ENCODE results near the gene C16orf87. TPM values are rescaled to one million over a fixed set of nuclear protein-coding genes. Genes with fewer than 3 reads are reported as not detected.
A peak's percentile ranks its signal among the peaks of the same experiment; 100 is the strongest.

Gene C16orf87
- total RNA-seq, 2 experiments from 2014 or later, result 18.0 to 19.6 TPM

DNA sequence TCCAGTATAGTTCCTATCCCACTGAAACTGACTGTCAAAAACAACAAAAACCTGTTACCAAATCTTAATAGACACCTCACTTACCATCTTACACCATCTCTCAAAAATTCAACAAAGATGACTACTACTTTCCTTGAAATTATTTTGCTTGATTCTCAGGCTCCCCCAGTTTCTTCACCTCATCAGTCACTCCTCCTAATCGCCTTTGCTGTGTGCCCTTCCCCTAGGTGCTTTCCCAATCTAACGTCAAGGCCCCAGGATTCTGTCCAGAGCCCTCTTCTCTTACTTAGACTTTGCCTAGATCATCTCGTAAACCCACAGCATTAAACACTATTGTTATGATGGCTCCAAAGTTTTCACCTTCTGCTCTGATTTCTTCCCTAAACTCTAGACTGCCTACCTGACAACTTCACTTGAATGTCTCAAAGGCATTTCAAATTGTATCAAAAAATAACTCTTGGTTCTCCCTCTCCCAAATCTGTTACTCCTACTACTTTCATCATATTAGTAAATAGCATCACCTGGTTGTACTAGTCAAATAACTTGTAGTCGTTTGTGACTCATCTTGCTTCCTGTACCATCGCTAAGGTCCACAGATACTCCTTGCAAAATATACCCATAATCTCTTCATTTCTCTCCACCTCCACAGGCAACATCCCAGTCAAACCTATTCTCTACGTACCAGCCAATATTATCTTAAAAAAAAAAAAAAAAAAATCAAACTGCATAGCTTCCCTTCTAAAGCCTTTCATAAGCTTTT lies 18.0 kb downstream of the C16orf87 start:
- Mint-ChIP-seq H3K4me3 (no peak overlapping the region), H3K9me3 (peaks cover 13% of the 10 kb centered on the region), H3K27me3 (no peaks in the 10 kb centered on the region), H3K27ac (peak overlapping the region; percentile 46), H3K36me3 (ENCODE audit: low read depth) (peaks cover 56% of the 10 kb centered on the region), H3K4me1 (peaks cover 48% of the 10 kb centered on the region)
- CTCF ChIA-PET, result interaction anchor here (0.6 to 0.7 kb wide), 3 partner anchors 15 to 41 kb away, joined by 3 read pairs; no protein-coding TSS in a partner anchor
- DNase-seq, result no peak
- POLR2A ChIA-PET, result interaction anchor here (0.6 to 1.1 kb wide), 4 partner anchors 9 to 24 kb away, joined by 3 to 4 read pairs (median 3); no protein-coding TSS in a partner anchor

DNA sequence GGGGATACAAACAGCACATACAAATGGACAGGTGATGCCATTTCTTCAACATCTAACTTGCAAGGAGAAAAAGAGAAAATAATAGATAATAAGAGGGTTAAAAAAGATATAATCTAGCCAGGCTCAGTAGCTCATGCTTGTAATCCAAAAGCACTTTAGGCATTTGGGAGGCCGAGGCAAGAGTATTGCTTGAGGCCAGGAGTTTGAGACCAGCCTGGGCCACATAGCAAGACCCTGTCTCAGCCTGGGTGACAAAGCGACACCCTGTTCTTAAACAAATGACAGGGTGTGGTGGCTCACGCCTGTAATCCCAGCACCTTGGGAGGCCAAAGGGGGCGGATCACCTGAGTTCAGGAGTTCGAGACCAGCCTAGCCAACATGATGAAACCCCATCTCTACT lies 19.3 kb downstream of the C16orf87 start:
- H3K36me3 Mint-ChIP-seq (ENCODE audit: low read depth), result peaks cover 57% of the 10 kb centered on the region
- no peak overlapping the region for H3K4me3 Mint-ChIP-seq
- POLR2A ChIA-PET, result interaction anchor here (1.4 kb wide), 1 partner anchor 9 kb away, joined by 3 read pairs; no protein-coding TSS in a partner anchor
- no peak for DNase-seq
- H3K27me3 Mint-ChIP-seq, result no peaks in the 10 kb centered on the region
- H3K4me1 Mint-ChIP-seq, result peaks cover 47% of the 10 kb centered on the region
- H3K27ac Mint-ChIP-seq, result no peak overlapping the region
- CTCF ChIA-PET, result interaction anchor here (1.0 kb wide), 1 partner anchor 11 kb away, joined by 3 read pairs; no protein-coding TSS in a partner anchor
- H3K9me3 Mint-ChIP-seq, result peaks cover 13% of the 10 kb centered on the region

DNA sequence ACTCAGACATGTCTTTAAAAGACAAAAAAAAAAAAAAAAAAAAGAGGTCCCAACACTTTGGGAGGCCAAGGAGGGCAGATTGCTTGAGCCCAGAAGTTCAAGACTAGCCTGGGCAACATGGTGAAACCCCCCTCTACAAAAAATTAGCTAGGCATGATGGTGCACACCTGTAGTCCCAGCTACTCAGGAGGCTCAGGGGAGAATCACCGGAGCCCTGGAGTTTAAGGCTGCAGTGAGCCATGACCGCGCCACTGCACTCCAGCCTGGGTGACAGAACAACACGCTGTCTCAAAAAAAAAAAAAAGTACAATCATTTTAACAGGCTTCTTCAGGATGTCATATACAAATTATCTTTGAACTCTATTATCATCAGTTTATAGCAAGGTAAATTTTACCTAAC lies 22.0 kb downstream of the C16orf87 start:
- no peak for DNase-seq
- POLR2A ChIA-PET, result interaction anchor here (1.8 kb wide), 1 partner anchor 119 kb away, joined by 5 read pairs; the partner anchor contains the start of gene ORC6
- Mint-ChIP-seq H3K36me3 (ENCODE audit: low read depth) (peaks cover 47% of the 10 kb centered on the region), H3K4me3 (no peak overlapping the region), H3K4me1 (peaks cover 28% of the 10 kb centered on the region), H3K9me3 (peaks cover 4% of the 10 kb centered on the region), H3K27me3 (no peaks in the 10 kb centered on the region), H3K27ac (no peak overlapping the region)
- CTCF ChIA-PET, result no interaction called here

DNA sequence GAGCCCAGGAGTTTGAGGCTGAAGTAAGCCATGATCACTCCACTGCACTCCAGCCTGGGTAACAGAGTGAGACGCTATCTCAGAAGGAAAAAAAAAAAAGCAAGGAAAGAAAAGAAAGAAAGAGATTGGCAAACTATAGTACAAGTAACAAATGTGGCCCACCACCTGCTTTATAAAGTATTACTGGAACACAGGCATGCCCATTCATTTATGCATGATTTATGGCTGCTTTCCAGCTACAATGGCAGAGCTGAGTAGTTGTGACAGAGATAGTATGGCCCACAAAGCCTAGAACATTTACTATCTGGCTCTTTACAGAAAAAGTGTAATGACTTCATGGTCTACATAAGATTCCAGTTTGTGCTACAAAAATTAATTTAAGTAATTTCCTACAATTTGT lies 23.6 kb downstream of the C16orf87 start:
- Mint-ChIP-seq H3K36me3 (ENCODE audit: low read depth) (peaks cover 42% of the 10 kb centered on the region), H3K27me3 (no peaks in the 10 kb centered on the region), H3K27ac (no peak overlapping the region), H3K4me1 (peaks cover 25% of the 10 kb centered on the region), H3K4me3 (no peak overlapping the region), H3K9me3 (no peaks in the 10 kb centered on the region)
- no peak for DNase-seq
- CTCF ChIA-PET, result interaction anchor here (0.8 kb wide), 1 partner anchor 10 kb away, joined by 3 read pairs; no protein-coding TSS in a partner anchor
- POLR2A ChIA-PET, result interaction anchor here (0.8 to 1.8 kb wide), 2 partner anchors 80 to 117 kb away, joined by 3 to 5 read pairs; partner anchors contain the start of gene ORC6

DNA sequence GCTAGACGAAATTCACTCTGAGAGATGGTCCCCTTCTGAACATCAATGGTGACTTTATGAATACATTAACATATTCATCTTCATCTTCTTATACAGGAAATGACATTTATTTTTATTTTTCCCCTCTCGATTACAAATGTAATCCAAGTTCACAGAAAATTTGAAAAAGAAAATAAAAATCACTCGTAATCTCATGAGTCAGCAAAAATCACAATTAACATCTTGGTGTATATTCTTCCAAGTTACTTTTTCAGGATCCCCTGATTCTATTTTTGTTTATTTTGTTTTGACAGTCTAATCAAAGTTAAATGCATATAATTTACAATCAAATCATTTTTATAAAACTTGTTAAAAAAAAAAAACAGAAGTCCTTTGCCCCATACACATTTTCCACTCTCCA lies 27.6 kb downstream of the C16orf87 start:
- Mint-ChIP-seq H3K4me1 (peaks cover 23% of the 10 kb centered on the region), H3K9me3 (no peaks in the 10 kb centered on the region), H3K27ac (no peak overlapping the region), H3K36me3 (ENCODE audit: low read depth) (peaks cover 44% of the 10 kb centered on the region), H3K27me3 (no peaks in the 10 kb centered on the region), H3K4me3 (no peak overlapping the region)
- CTCF ChIA-PET, result no interaction called here
- POLR2A ChIA-PET, result no interaction called here
- no peak for DNase-seq

- no peak overlapping the region for H3K4me3 Mint-ChIP-seq
- no peaks in the 10 kb centered on the region for H3K27me3 Mint-ChIP-seq
- H3K9me3 Mint-ChIP-seq, result peaks cover 4% of the 10 kb centered on the region
- peaks cover 41% of the 10 kb centered on the region for H3K36me3 Mint-ChIP-seq (ENCODE audit: low read depth)
- H3K4me1 Mint-ChIP-seq, result peaks cover 18% of the 10 kb centered on the region
- ChIA-PET CTCF (interaction anchor here (0.6 to 2.7 kb wide), 11 partner anchors 10 to 129 kb away, joined by 3 to 25 read pairs (median 4); no protein-coding TSS in a partner anchor), POLR2A (interaction anchor here (1.1 to 1.5 kb wide), 2 partner anchors 19 to 29 kb away, joined by 3 to 5 read pairs; partner anchors contain the start of gene C16orf87)
- H3K27ac Mint-ChIP-seq, result no peak overlapping the region
- DNase-seq, result no peak
Observed at GRCh38 chr16:46801428-46802049, 29.4 kb downstream of the C16orf87 start.

- ChIA-PET CTCF (interaction anchor here (0.9 to 2.7 kb wide), 11 partner anchors 10 to 130 kb away, joined by 3 to 25 read pairs (median 4); no protein-coding TSS in a partner anchor), POLR2A (interaction anchor here (1.1 to 1.5 kb wide), 2 partner anchors 20 to 31 kb away, joined by 3 to 5 read pairs; partner anchors contain the start of gene C16orf87)
- peaks cover 42% of the 10 kb centered on the region for H3K36me3 Mint-ChIP-seq (ENCODE audit: low read depth)
- no peaks in the 10 kb centered on the region for H3K27me3 Mint-ChIP-seq
- H3K9me3 Mint-ChIP-seq, result peaks cover 9% of the 10 kb centered on the region
- no peak overlapping the region for H3K4me3 Mint-ChIP-seq
- H3K4me1 Mint-ChIP-seq, result peaks cover 18% of the 10 kb centered on the region
- H3K27ac Mint-ChIP-seq, result no peak overlapping the region
- DNase-seq, result no peak
Observed at GRCh38 chr16:46800494-46800893, 30.5 kb downstream of the C16orf87 start.

- Mint-ChIP-seq H3K4me3 (no peak overlapping the region), H3K27me3 (no peaks in the 10 kb centered on the region), H3K27ac (no peak overlapping the region), H3K9me3 (peaks cover 24% of the 10 kb centered on the region), H3K4me1 (peaks cover 3% of the 10 kb centered on the region), H3K36me3 (ENCODE audit: low read depth) (peaks cover 40% of the 10 kb centered on the region)
- POLR2A ChIA-PET, result no interaction called here
- CTCF ChIA-PET, result no interaction called here
- DNase-seq, result no peak
Observed at GRCh38 chr16:46797501-46797900, 33.5 kb downstream of the C16orf87 start.

DNA sequence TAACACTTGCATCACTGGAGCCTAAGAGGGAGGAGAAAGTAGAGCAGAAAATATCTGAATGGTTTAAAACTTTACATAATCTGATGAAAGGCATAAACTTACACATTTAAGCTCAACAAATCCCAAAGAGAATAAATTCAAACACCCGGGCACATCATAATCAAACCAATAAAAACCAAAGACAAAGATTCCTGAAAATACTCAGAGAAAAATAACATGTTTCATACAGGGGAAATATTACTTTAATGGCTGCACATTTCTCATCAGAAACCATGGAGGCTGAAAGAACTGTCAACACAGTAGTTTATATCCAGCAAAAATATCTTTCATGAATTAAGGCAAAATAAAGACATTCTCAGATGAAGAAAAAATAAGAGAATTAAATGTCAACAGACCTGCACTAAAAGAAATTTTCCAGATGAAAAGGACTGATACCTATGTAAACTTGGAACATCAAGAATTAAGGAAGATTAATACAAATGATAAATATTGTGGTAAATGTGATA lies 34.2 kb downstream of the C16orf87 start:
- peaks cover 3% of the 10 kb centered on the region for H3K4me1 Mint-ChIP-seq
- no peak for DNase-seq
- no peak overlapping the region for H3K27ac Mint-ChIP-seq
- ChIA-PET CTCF (no interaction called here), POLR2A (no interaction called here)
- H3K27me3 Mint-ChIP-seq, result no peaks in the 10 kb centered on the region
- no peak overlapping the region for H3K4me3 Mint-ChIP-seq
- peaks cover 43% of the 10 kb centered on the region for H3K36me3 Mint-ChIP-seq (ENCODE audit: low read depth)
- peaks cover 24% of the 10 kb centered on the region for H3K9me3 Mint-ChIP-seq

DNA sequence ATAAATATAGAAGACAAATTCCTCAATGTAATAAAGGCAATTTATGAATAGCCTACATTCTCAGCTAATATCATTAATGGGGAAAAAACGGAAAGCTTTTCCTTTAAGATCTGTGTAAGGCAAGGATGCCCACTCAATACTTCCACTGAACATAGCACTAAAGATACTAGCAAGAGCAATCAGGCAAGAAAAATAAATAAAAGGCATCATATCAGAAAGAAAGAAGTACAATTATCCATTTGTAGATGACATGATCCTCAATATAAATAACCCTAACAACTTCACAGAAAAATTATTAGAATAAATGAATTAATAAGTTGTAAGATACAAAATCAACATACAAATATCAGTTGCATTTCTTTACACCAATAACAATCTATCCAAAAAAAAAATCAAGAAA lies 37.1 kb downstream of the C16orf87 start:
- peaks cover 41% of the 10 kb centered on the region for H3K36me3 Mint-ChIP-seq (ENCODE audit: low read depth)
- CTCF ChIA-PET, result no interaction called here
- POLR2A ChIA-PET, result no interaction called here

DNA sequence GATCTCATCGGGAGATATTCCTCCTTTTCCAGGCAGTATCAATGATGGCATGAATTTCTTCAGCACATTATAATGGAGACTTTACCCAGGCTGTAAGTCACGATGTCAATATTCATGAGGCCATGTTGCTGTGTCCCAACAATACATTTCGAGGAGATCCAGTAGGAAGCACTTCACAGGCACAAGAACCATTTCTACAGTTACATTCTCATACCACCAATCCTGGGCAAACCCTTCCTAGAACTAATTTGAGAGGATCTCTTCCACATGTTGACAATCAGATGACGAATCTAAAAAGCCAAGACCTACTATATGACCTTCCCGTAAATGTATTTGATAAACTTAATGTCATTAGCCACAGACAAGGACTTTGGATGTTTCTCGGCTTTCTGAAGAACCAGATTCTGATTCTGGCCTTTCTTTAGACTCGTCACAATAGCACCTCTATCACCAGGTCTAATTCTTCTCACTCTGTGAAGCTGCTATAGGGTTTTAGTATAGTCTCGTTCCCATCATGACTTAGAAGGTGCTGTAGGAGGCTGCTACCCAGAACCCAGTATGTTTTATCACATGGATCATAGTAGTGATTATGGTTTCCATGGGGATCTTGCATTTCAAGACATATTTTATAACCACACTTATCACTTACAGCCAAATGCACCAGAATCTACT lies 40.2 kb downstream of the C16orf87 start:
- H3K27ac Mint-ChIP-seq, result no peak overlapping the region
- ChIA-PET CTCF (interaction anchor here (1.2 to 3.8 kb wide), 2 partner anchors 10 to 38 kb away, joined by 3 to 25 read pairs; no protein-coding TSS in a partner anchor), POLR2A (interaction anchor here (0.9 to 1.8 kb wide), 4 partner anchors 28 to 41 kb away, joined by 3 to 17 read pairs (median 3); partner anchors contain the start of gene C16orf87)
- DNase-seq, result no peak
- H3K4me3 Mint-ChIP-seq, result peak overlapping the region; percentile 70
- H3K27me3 Mint-ChIP-seq, result peaks cover 3% of the 10 kb centered on the region
- H3K36me3 Mint-ChIP-seq (ENCODE audit: low read depth), result peaks cover 25% of the 10 kb centered on the region
- H3K4me1 Mint-ChIP-seq, result peaks cover 23% of the 10 kb centered on the region
- peaks cover 20% of the 10 kb centered on the region for H3K9me3 Mint-ChIP-seq

More for the DNA sequence above, 37.1 kb downstream of the C16orf87 start:
- H3K9me3 Mint-ChIP-seq, result peaks cover 24% of the 10 kb centered on the region
- H3K27me3 Mint-ChIP-seq, result no peaks in the 10 kb centered on the region
- H3K4me3 Mint-ChIP-seq, result no peak overlapping the region
- H3K27ac Mint-ChIP-seq, result no peak overlapping the region
- peaks cover 21% of the 10 kb centered on the region for H3K4me1 Mint-ChIP-seq
- DNase-seq, result no peak

All from activated CD4-positive, alpha-beta memory T cell treated with anti-CD3 and anti-CD28 coated beads, Interleukin-2, amount 10 ng/mL, durations not matched to agents 7 days and 5 days (primary cell).